ENCODE measurements around the gene SLC66A1. TPM values are rescaled to one million over a fixed set of nuclear protein-coding genes. Genes with fewer than 3 reads are reported as not detected.

The SLC66A1 gene
- total and polyA plus RNA-seq, 9 of the 15 experiments (the other 6 are each of a cell fraction or from before 2014, with no cell fraction given), result 1.2 to 40.8 (median 18.6) TPM

GRCh38 chr1:19311931-19312781 is at the start of gene SLC66A1, which contains the start of gene AKR7A2 (continued):
- TF ChIP-seq HSF4 (CRISPR knock-in tag; IDR thresholded peaks at IDR 0.05; ENCODE audit: borderline replicate concordance), result no peak
- peak; percentile 94 for TF ChIP-seq JUND (IDR thresholded peaks at IDR 0.05; ENCODE audit: borderline replicate concordance, low read depth, low read length)
- TF ChIP-seq JUND (tag; IDR thresholded peaks at IDR 0.05; ENCODE audit: borderline replicate concordance, low read depth, low read length), result peak; percentile 78; the same call in 1 of the 3 replicates
- 0 out of 2 replicates have a peak, but pooled peaks have one; percentile 14 for TF ChIP-seq HIVEP1 (CRISPR knock-in tag; IDR thresholded peaks at IDR 0.05)
- TF ChIP-seq, protein P1, sequence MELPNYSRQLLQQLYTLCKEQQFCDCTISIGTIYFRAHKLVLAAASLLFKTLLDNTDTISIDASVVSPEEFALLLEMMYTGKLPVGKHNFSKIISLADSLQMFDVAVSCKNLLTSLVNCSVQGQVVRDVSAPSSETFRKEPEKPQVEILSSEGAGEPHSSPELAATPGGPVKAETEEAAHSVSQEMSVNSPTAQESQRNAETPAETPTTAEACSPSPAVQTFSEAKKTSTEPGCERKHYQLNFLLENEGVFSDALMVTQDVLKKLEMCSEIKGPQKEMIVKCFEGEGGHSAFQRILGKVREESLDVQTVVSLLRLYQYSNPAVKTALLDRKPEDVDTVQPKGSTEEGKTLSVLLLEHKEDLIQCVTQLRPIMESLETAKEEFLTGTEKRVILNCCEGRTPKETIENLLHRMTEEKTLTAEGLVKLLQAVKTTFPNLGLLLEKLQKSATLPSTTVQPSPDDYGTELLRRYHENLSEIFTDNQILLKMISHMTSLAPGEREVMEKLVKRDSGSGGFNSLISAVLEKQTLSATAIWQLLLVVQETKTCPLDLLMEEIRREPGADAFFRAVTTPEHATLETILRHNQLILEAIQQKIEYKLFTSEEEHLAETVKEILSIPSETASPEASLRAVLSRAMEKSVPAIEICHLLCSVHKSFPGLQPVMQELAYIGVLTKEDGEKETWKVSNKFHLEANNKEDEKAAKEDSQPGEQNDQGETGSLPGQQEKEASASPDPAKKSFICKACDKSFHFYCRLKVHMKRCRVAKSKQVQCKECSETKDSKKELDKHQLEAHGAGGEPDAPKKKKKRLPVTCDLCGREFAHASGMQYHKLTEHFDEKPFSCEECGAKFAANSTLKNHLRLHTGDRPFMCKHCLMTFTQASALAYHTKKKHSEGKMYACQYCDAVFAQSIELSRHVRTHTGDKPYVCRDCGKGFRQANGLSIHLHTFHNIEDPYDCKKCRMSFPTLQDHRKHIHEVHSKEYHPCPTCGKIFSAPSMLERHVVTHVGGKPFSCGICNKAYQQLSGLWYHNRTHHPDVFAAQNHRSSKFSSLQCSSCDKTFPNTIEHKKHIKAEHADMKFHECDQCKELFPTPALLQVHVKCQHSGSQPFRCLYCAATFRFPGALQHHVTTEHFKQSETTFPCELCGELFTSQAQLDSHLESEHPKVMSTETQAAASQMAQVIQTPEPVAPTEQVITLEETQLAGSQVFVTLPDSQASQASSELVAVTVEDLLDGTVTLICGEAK (IDR thresholded peaks at IDR 0.05), result no peak
- TF ChIP-seq, protein P1 (CRISPR knock-in tag; IDR thresholded peaks at IDR 0.05), result no peak
- no peak for TF ChIP-seq BRF1 (IDR thresholded peaks at IDR 0.05; ENCODE audit: borderline replicate concordance, extremely low read depth, insufficient read length)
- TF ChIP-seq POLR2G (IDR thresholded peaks at IDR 0.05; ENCODE audit: low read depth, low read length), result peak; percentile 97
- TF ChIP-seq SAP30 (IDR thresholded peaks at IDR 0.05; ENCODE audit: borderline replicate concordance, insufficient read depth, low read depth, low read length, poor library complexity, severe bottlenecking), result peak; percentile 64
- TF ChIP-seq HDAC6 (IDR thresholded peaks at IDR 0.05; ENCODE audit: low read depth, low read length), result peak; percentile 65; the same call in 1 of the 2 replicates
- peak; percentile 49; the same call in 1 of the 2 replicates for TF ChIP-seq HDAC2 (IDR thresholded peaks at IDR 0.05)
- no peak for TF ChIP-seq SPI1 (IDR thresholded peaks at IDR 0.05; ENCODE audit: borderline replicate concordance, low read depth, low read length)
- no peak for TF ChIP-seq ZNF280B (CRISPR knock-in tag; IDR thresholded peaks at IDR 0.05)
- no peak; the same call in 1 of the 2 replicates for TF ChIP-seq TCF7 (IDR thresholded peaks at IDR 0.05; ENCODE audit: borderline replicate concordance)
- no peak for TF ChIP-seq FOXM1 (IDR thresholded peaks at IDR 0.05; ENCODE audit: low read depth)
- TF ChIP-seq FOXM1 (CRISPR knock-in tag; IDR thresholded peaks at IDR 0.05; ENCODE audit: low read depth), result no peak

All from K562 (cell line).